Skeletal muscle tissue (tissue), 4 donors: Measurements from ENCODE around the gene ST14. TPM values are rescaled to one million over a fixed set of nuclear protein-coding genes. Genes with fewer than 3 reads are reported as not detected.

Source experiments
- H3K27ac ChIP-seq: one replicate; pipeline ENCODE4 v1.7.0; 2013; ENCODE audit warnings: mild to moderate bottlenecking, low read depth, low read length, inconsistent platforms
- H3K27me3 ChIP-seq, 3 donors: one replicate each; pipeline ENCODE4 v1.7.0; 2013; ENCODE audit warnings: low read length in 3 of 3; ENCODE audit not compliant: control insufficient read depth in 3 of 3, insufficient read depth in 3 of 3
- H3K36me3 ChIP-seq, 3 donors: one replicate each; pipeline ENCODE4 v1.7.0; 2013; ENCODE audit warnings: low read length in 3 of 3; ENCODE audit not compliant: control insufficient read depth in 3 of 3, insufficient read depth in 3 of 3
- H3K4me1 ChIP-seq, 3 donors: one replicate each; pipeline ENCODE4 v1.7.0; 2013; ENCODE audit warnings: low read length in 3 of 3, mild to moderate bottlenecking in 3 of 3; ENCODE audit not compliant: control insufficient read depth in 3 of 3, insufficient read depth in 3 of 3
- H3K4me3 ChIP-seq, 3 donors: one replicate each; pipeline ENCODE4 v1.7.0; 2013; ENCODE audit warnings: low read length in 3 of 3
- H3K9ac ChIP-seq, 3 donors: one replicate each; pipeline ENCODE4 v1.7.0; 2013; ENCODE audit warnings: low read length in 3 of 3, mild to moderate bottlenecking in 3 of 3, moderate library complexity in 2 of 3, low read depth in 1 of 3
- H3K9me3 ChIP-seq, 3 donors: one replicate each; pipeline ENCODE4 v1.7.0; 2013; ENCODE audit warnings: low read length in 3 of 3; ENCODE audit not compliant: control insufficient read depth in 3 of 3
- total RNA-seq: library from RNA; depleted of rRNA; stranded (reverse); fragments of >200 nt; gene quantifications from one replicate; pipeline ENCODE4 v1.2.3, GENCODE V29; 2014
- donor health status: Osteomylitis.

The ST14 gene
- total RNA-seq, 1 donor from 2014 or later = 0.52 TPM

DNA sequence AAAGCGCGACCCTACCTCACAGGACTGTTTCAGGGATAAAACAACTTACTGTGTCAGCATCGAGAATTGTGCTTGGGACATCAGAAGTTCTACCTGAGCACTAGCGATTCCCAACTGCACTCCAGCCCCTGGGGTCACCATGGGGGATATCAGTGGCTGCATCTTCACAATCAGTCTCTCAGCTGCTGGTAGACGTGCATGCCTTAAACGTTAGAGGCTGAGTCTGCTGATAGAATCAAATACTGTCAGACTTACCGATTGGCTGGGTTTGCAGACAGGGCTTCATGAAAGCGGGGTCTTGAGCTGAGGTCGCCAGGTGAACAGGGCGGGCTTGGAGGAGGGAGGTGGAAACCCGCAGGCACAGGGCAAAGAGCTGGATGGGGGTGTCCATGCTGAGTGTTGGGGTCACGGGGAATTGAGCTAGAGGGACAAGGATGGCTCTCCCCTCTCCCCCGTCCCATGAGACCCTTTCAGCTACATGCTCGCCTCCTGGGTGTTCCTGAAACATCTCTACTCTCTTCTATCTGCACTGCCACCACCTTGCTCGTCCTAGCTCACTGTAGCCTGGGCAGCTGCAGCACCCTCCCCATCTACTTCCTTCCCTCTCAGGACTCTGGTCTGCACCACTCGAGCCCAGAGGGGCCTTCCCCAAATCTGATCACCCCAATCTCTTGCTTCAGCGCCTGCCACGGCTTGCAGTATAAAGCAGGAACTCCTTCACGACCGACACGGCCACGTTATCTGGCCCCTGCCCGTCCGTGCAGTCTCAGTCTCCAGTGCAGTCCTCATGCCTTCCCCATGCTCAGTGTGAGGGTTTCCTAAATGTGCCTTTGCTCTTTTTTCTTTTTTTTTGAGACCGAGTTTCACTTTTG lies 43.5 kb downstream of the ST14 start:
- Histone ChIP-seq H3K36me3 (no peaks in the 10 kb centered on the region), H3K9ac (no peak overlapping the region), H3K27ac (no peak overlapping the region), H3K9me3 (no peaks in the 10 kb centered on the region), H3K4me1 (no peaks in the 10 kb centered on the region), H3K27me3 (peaks cover 0 to 3% (median 0%) of the 10 kb centered on the region in 3 donors), H3K4me3 (no peak overlapping the region)

DNA sequence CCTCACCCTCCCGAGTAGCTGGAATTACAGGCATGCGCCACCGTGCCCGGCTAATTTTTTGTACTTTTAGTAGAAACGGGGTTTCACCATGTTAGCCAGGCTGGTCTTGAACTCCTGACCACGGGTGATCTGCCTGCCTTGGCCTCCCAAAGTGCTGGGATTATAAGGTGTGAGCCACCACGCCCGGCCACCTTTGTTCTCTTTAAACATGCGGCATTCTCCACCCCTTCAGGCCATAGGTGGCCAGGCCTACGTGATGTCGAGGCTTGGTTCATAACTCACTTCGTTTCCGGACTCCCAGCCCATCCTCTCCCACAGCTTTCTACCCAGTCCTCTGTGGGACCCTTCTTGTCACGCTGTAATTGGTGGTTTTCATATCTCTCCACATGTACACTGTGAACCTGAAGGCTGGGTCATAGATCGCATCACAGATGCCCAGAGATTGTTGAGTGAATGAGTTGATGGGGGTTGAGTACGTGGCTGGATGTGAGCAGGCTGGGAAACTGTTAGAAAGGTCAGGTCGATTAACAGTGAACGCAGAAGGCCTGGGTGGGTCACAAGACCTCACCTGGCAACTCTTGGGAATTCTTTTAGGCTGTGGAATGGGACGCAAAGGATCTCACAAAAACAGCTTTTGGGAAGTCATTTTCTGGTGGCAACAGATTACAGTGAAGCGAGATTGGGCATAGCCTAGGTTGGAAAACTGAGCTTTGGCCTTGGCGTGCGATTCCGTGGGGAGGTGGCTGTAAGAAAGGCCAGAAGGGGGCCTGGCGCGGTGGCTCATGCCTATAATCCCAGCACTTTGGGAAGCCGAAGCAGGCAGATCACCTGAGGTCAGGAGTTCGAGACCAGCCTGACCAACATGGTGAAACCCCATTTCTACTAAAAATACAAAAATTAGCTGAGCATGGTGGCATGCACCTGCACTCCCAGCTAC lies 44.5 kb downstream of the ST14 start:
- Histone ChIP-seq H3K4me1 (no peaks in the 10 kb centered on the region), H3K4me3 (no peak overlapping the region), H3K9ac (no peak overlapping the region), H3K27ac (no peak overlapping the region), H3K9me3 (no peaks in the 10 kb centered on the region), H3K27me3 (peaks cover 0 to 3% (median 0%) of the 10 kb centered on the region in 3 donors), H3K36me3 (no peaks in the 10 kb centered on the region)

DNA sequence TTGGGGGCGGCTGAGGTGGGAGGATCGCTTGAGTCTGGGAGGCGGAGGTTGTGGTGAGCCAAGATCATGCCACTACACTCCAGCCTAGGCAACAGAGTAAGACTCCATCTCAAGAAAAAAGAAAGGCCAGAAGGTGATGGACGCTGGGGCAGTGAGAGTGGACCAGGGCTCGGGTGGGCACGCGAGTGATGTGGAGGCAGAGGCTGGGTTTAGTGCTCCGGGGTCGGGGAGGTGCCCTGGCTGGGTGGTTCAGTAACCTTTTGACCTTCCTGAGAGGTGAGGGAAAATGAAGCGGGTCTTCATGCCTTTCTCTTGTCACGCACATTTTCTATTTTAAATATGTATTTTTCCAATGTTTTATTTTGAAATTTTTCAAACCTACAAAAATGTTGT lies 45.1 kb downstream of the ST14 start:
- Histone ChIP-seq H3K9ac (no peak overlapping the region), H3K36me3 (no peaks in the 10 kb centered on the region), H3K27ac (no peak overlapping the region), H3K4me3 (no peak overlapping the region), H3K9me3 (no peaks in the 10 kb centered on the region), H3K4me1 (no peaks in the 10 kb centered on the region), H3K27me3 (peaks cover 0 to 2% (median 0%) of the 10 kb centered on the region in 3 donors)

DNA sequence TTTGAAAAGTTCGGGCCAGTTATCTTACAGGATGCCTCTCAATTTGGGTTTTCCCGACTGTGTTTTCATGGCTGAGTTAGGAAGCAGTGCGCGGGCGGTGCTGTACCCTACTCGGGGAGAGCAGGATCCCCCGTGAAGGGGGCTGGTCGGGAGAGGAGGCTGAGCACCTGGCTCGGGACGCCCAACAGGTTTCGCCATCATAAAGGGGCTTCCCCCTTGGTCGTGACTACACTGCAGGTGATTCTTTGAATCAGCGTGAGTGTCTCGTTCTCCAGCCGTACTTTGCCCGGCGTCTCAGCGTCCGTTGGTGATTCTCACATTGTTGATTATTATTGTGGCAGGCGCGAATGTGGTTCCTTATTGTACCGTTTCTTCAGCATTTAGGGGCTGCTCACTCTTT lies 46.6 kb downstream of the ST14 start:
- Histone ChIP-seq H3K36me3 (no peaks in the 10 kb centered on the region), H3K4me3 (no peak overlapping the region), H3K27ac (no peak overlapping the region), H3K9me3 (no peaks in the 10 kb centered on the region), H3K4me1 (no peaks in the 10 kb centered on the region), H3K27me3 (no peaks in the 10 kb centered on the region), H3K9ac (no peak overlapping the region)

DNA sequence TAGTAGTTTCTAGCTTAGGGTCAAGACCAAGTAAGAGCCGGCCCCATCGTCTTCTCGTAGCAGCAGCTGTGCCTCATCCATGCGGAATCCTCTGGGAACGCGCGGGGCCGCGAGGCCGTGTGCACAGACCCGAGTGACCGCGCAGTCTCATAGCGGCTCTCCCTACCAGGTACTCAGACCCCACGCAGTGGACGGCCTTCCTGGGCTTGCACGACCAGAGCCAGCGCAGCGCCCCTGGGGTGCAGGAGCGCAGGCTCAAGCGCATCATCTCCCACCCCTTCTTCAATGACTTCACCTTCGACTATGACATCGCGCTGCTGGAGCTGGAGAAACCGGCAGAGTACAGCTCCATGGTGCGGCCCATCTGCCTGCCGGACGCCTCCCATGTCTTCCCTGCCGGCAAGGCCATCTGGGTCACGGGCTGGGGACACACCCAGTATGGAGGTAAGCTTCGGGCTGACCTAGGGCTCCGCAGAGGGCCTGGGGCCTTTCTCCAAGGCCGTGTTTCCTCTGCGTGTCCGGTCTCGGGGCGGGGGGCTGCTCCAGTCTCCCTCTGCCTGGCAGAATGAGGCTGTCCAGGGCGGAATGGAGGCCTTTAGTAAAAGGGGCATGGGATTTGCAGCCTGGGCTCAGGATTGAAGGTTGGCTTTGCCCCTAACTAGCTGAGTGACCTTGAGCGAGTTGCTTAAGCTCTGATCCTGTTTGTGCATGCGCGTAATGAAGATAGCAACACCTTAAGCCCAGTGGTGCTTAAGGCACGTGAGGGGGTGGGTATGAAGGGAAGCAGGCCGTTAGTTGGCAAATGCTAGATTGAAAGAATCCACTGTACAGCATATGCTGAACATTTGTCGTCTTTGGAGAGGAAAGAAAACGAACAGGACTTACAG lies 48.9 kb downstream of the ST14 start:
- H3K27me3 ChIP-seq = peaks cover 0 to 7% (median 0%) of the 10 kb centered on the region in 3 donors
- H3K4me1 ChIP-seq = peaks cover 3 to 5% (median 4%) of the 10 kb centered on the region in 3 donors
- no peak overlapping the region for H3K4me3 ChIP-seq
- H3K9me3 ChIP-seq = no peaks in the 10 kb centered on the region
- no peak overlapping the region for H3K9ac ChIP-seq
- H3K36me3 ChIP-seq = no peaks in the 10 kb centered on the region
- no peak overlapping the region for H3K27ac ChIP-seq

DNA sequence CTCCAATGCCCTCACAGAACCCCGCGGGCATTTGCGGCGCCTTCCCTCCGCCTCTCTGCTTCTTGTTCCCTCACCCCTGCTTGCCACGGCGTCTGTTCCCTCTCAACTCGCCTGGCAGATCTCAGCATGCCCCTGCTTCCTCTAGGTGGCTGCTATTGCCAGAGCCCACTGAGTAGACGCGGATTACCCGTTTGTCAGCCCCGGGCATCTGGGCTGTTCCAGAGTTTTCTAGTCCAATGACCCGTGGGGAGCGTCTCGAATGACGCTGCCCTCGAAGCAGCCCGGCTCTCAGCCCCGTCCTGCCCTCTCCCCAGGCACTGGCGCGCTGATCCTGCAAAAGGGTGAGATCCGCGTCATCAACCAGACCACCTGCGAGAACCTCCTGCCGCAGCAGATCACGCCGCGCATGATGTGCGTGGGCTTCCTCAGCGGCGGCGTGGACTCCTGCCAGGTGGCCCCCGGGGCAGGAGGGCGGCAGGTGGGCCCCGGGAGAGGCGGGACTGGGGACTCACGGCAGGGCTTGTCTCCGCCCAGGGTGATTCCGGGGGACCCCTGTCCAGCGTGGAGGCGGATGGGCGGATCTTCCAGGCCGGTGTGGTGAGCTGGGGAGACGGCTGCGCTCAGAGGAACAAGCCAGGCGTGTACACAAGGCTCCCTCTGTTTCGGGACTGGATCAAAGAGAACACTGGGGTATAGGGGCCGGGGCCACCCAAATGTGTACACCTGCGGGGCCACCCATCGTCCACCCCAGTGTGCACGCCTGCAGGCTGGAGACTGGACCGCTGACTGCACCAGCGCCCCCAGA lies 49.7 kb downstream of the ST14 start:
- no peak overlapping the region for H3K9ac ChIP-seq

DNA sequence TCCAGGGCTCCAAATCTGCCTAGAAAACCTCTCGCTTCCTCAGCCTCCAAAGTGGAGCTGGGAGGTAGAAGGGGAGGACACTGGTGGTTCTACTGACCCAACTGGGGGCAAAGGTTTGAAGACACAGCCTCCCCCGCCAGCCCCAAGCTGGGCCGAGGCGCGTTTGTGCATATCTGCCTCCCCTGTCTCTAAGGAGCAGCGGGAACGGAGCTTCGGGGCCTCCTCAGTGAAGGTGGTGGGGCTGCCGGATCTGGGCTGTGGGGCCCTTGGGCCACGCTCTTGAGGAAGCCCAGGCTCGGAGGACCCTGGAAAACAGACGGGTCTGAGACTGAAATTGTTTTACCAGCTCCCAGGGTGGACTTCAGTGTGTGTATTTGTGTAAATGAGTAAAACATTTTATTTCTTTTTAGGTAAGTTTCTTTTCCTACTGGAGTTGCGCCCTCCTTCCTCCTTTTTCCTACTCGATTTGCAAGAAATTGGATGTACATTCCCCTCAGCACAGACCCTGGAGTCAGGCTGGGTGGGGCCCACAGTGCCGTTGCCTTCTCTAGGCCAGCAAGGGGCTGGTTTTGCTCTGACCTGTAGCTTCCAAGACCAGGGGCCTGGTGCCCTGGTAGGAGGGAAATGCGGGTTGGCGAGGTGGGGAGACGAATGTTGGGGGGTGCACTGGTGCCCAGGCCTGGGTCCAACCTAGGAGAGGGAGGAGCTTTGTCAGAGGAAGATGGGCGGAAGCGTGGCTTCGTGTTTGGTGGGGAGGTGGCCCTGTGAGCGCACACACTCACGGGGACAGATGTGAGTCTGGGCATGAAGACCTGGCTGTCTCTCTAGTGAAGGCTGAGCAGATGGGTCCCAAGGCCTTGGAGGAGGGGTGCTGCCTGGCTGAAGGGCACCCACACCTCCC lies 50.6 kb downstream of the ST14 start:
- no peaks in the 10 kb centered on the region for H3K36me3 ChIP-seq
- H3K9me3 ChIP-seq = no peaks in the 10 kb centered on the region
- no peak overlapping the region for H3K9ac ChIP-seq
- H3K4me1 ChIP-seq = peaks cover 3 to 5% (median 4%) of the 10 kb centered on the region in 3 donors
- no peak overlapping the region for H3K27ac ChIP-seq
- H3K4me3 ChIP-seq = no peak overlapping the region
- peaks cover 2 to 13% (median 3%) of the 10 kb centered on the region in 3 donors for H3K27me3 ChIP-seq

More for the DNA sequence above, 49.7 kb downstream of the ST14 start:
- no peak overlapping the region for H3K27ac ChIP-seq
- H3K4me3 ChIP-seq = no peak overlapping the region
- no peaks in the 10 kb centered on the region for H3K9me3 ChIP-seq
- peaks cover 3 to 5% (median 4%) of the 10 kb centered on the region in 3 donors for H3K4me1 ChIP-seq
- peaks cover 0 to 13% (median 3%) of the 10 kb centered on the region in 3 donors for H3K27me3 ChIP-seq
- H3K36me3 ChIP-seq = no peaks in the 10 kb centered on the region

DNA sequence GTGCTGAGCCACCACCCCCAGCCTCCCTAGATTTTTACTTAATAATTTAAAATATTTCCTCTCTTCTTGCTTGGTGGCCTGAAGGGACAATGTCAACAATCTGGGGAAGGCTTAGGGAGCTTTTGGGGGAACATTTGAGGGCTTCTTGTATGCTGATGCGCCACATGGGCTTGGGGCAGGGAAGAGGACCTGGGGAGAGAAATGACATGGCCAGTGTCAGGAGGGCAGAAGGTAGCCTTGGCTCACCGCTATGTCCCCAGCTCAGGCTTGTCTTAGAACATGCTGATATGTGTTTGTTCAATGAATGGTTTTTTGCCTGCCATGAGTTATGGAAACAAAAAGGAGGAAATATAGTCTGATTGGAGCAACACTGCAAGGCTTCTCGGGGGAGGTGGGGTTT lies 51.6 kb downstream of the ST14 start:
- Histone ChIP-seq H3K36me3 (no peaks in the 10 kb centered on the region), H3K27ac (no peak overlapping the region), H3K27me3 (peaks cover 3 to 17% (median 8%) of the 10 kb centered on the region in 3 donors), H3K4me1 (peaks cover 3 to 5% (median 4%) of the 10 kb centered on the region in 3 donors), H3K4me3 (no peak overlapping the region), H3K9ac (no peak overlapping the region), H3K9me3 (no peaks in the 10 kb centered on the region)
